ENCODE results near the gene NDUFB8. TPM values are rescaled to one million over a fixed set of nuclear protein-coding genes. Genes with fewer than 3 reads are reported as not detected.
A peak's percentile ranks its signal among the peaks of the same experiment; 100 is the strongest.
"Not testable (repeated sequence)": the region's sequence is repeated elsewhere in the genome, so short reads cannot be mapped to it uniquely, and the experiment has no call there.

NDUFB8 gene
- 332 TPM for polyA plus RNA-seq (2013, experiment 1 of 2)
- 334 TPM for polyA plus RNA-seq (2013, experiment 2 of 2)

DNA sequence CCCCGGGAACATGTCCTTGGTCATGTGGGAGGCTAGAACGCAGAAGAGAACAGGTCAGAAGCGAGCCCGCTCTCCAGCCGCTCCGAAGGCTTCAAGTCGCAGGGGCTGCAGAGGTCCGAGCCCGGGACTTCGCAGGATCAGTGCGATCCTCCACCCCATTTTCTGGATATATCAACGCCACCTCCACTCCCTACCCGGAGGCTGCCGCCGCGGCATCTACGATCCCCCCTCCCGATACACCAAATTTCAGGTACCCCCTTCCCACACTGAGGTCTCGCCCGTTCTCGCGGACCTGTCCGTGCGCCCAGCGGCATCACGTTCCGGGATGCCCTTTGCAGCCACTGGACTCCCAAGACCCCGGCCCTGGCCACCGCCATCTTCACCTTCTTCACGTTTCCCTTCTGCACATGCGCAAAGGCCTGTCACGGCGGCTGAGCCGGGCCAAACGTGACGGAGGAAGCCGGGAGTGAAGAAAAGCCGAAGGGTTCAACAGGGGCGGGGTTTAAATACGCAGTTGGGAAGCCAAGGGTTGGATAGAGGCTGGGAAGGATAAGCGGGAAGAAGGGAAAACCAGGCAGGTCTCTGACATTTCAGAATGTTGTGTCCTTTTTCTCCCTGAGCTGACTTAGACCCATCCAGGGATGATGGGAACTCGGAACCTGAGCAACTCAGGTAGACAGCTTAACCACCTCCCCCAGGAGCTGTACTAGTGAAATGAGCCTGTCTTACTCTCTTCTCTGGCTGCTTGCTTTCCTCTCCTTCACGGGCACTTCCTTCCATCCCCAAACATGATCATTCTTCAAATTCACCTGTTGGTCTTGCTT lies at the start of gene NDUFB8:
Gene NDUFB8 (minus strand): TSS at position 397 of the 824 bp plus-strand sequence. CDS start 20 bp downstream, at position 377.
- peak within 1 kb of the TSS; percentile 100 for H3K56ac ChIP-seq (ENCODE audit: low read length)
- H3K4ac ChIP-seq (ENCODE audit: low read depth, low read length): no peak within 1 kb of the TSS
- H2BK5ac ChIP-seq (ENCODE audit: low read length): peak within 1 kb of the TSS; percentile 76
- no CpG with 5 or more reads among the region's 43 CpGs for WGBS (ENCODE audit: extremely low coverage, insufficient coverage, low lambda C conversion rate)
- H3K79me1 ChIP-seq (ENCODE audit: low read length): peaks cover 4% of the 10 kb centered on the region
- DNase-seq: peak; percentile 89
- H2AK5ac ChIP-seq (ENCODE audit: low read length): no peak within 1 kb of the TSS
- no peak within 1 kb of the TSS for H2BK120ac ChIP-seq (ENCODE audit: low read depth, low read length)
- peak within 1 kb of the TSS; percentile 58 for H4K8ac ChIP-seq (ENCODE audit: low read depth, low read length)
- no peak within 1 kb of the TSS for H3K27ac ChIP-seq (ENCODE audit: low read depth, low read length)
- H2BK15ac ChIP-seq (replicated peaks; ENCODE audit: low read depth): no peak within 1 kb of the TSS
- peak within 1 kb of the TSS; percentile 99 for H3K4me3 ChIP-seq (ENCODE audit: low read length)
- peak within 1 kb of the TSS; percentile 84 for H3K4me2 ChIP-seq (ENCODE audit: low read length)
- H3K4me1 ChIP-seq (ENCODE audit: control insufficient read depth, low read depth, low read length): peaks cover 2% of the 10 kb centered on the region
- H3K27me3 ChIP-seq (ENCODE audit: insufficient read depth, low read length, poor library complexity): no peaks in the 10 kb centered on the region
- H4K5ac ChIP-seq (ENCODE audit: low read length): no peak within 1 kb of the TSS
- peak within 1 kb of the TSS; percentile 98 for H3K9ac ChIP-seq (ENCODE audit: low read length)
- H3K79me2 ChIP-seq (ENCODE audit: control insufficient read depth, insufficient read depth, low read length): peaks cover 3% of the 10 kb centered on the region
- H3K23ac ChIP-seq (ENCODE audit: low read length): no peak within 1 kb of the TSS
- H3K36me3 ChIP-seq (ENCODE audit: control insufficient read depth, insufficient read depth, low read length): peaks cover 8% of the 10 kb centered on the region
- peak within 1 kb of the TSS; percentile 20 for H3K18ac ChIP-seq (ENCODE audit: low read length)

DNA sequence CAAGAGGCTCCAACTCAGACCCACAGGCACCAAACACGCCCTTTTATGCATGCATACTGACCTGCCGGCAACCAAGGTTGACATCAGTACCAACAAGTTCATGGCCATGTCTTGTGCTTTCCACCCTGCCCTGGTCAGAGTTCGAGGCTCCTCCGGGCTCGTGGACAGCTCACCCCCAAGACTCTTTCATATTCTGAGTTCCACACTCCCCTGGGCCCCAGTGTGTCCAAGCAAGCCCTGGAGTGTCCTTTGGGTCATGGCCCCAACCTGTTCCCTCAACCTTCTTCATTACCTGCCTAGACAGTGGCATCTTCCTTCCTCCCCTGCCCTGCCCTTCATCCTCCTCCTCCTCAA lies 46.6 kb upstream of the NDUFB8 start:
- no peaks in the 10 kb centered on the region for H3K27me3 ChIP-seq (ENCODE audit: insufficient read depth, low read length, poor library complexity)
- H3K27ac ChIP-seq (ENCODE audit: low read depth, low read length): no peak overlapping the region
- H3K4me2 ChIP-seq (ENCODE audit: low read length): no peak overlapping the region
- H3K9ac ChIP-seq (ENCODE audit: low read length): no peak overlapping the region
- no peak overlapping the region for H2BK5ac ChIP-seq (ENCODE audit: low read length)
- no peak overlapping the region for H3K23ac ChIP-seq (ENCODE audit: low read length)
- no peak overlapping the region for H3K4ac ChIP-seq (ENCODE audit: low read depth, low read length)
- H3K56ac ChIP-seq (ENCODE audit: low read length): no peak overlapping the region
- no peak overlapping the region for H2BK15ac ChIP-seq (replicated peaks; ENCODE audit: low read depth)
- H4K5ac ChIP-seq (ENCODE audit: low read length): no peak overlapping the region
- H2BK120ac ChIP-seq (ENCODE audit: low read depth, low read length): no peak overlapping the region
- no peaks in the 10 kb centered on the region for H3K36me3 ChIP-seq (ENCODE audit: control insufficient read depth, insufficient read depth, low read length)
- H3K79me2 ChIP-seq (ENCODE audit: control insufficient read depth, insufficient read depth, low read length): no peaks in the 10 kb centered on the region
- WGBS (ENCODE audit: extremely low coverage, insufficient coverage, low lambda C conversion rate): no CpG with 5 or more reads among the region's 5 CpGs
- DNase-seq: no peak
- no peak overlapping the region for H4K8ac ChIP-seq (ENCODE audit: low read depth, low read length)
- H2AK5ac ChIP-seq (ENCODE audit: low read length): no peak overlapping the region
- no peak overlapping the region for H3K4me3 ChIP-seq (ENCODE audit: low read length)
- no peaks in the 10 kb centered on the region for H3K79me1 ChIP-seq (ENCODE audit: low read length)
- no peak overlapping the region for H3K18ac ChIP-seq (ENCODE audit: low read length)
- H3K4me1 ChIP-seq (ENCODE audit: control insufficient read depth, low read depth, low read length): no peaks in the 10 kb centered on the region

- WGBS (ENCODE audit: extremely low coverage, insufficient coverage, low lambda C conversion rate): no CpG with 5 or more reads among the region's 8 CpGs
- no peak overlapping the region for H2BK15ac ChIP-seq (replicated peaks; ENCODE audit: low read depth)
- H3K18ac ChIP-seq (ENCODE audit: low read length): no peak overlapping the region
- no peaks in the 10 kb centered on the region for H3K36me3 ChIP-seq (ENCODE audit: control insufficient read depth, insufficient read depth, low read length)
- no peak overlapping the region for H3K56ac ChIP-seq (ENCODE audit: low read length)
- H3K4ac ChIP-seq (ENCODE audit: low read depth, low read length): no peak overlapping the region
- no peaks in the 10 kb centered on the region for H3K79me1 ChIP-seq (ENCODE audit: low read length)
- H3K9ac ChIP-seq (ENCODE audit: low read length): no peak overlapping the region
- DNase-seq: no peak
- no peak overlapping the region for H2BK120ac ChIP-seq (ENCODE audit: low read depth, low read length)
- no peaks in the 10 kb centered on the region for H3K4me1 ChIP-seq (ENCODE audit: control insufficient read depth, low read depth, low read length)
- no peak overlapping the region for H3K27ac ChIP-seq (ENCODE audit: low read depth, low read length)
- no peak overlapping the region for H3K4me2 ChIP-seq (ENCODE audit: low read length)
- no peak overlapping the region for H4K8ac ChIP-seq (ENCODE audit: low read depth, low read length)
- H2AK5ac ChIP-seq (ENCODE audit: low read length): no peak overlapping the region
- no peak overlapping the region for H4K5ac ChIP-seq (ENCODE audit: low read length)
- H3K4me3 ChIP-seq (ENCODE audit: low read length): no peak overlapping the region
- no peak overlapping the region for H3K23ac ChIP-seq (ENCODE audit: low read length)
- no peaks in the 10 kb centered on the region for H3K27me3 ChIP-seq (ENCODE audit: insufficient read depth, low read length, poor library complexity)
- H2BK5ac ChIP-seq (ENCODE audit: low read length): no peak overlapping the region
- no peaks in the 10 kb centered on the region for H3K79me2 ChIP-seq (ENCODE audit: control insufficient read depth, insufficient read depth, low read length)
These were observed 46.1 kb upstream of the NDUFB8 start for GRCh38 chr10:100575585-100576281.

DNA sequence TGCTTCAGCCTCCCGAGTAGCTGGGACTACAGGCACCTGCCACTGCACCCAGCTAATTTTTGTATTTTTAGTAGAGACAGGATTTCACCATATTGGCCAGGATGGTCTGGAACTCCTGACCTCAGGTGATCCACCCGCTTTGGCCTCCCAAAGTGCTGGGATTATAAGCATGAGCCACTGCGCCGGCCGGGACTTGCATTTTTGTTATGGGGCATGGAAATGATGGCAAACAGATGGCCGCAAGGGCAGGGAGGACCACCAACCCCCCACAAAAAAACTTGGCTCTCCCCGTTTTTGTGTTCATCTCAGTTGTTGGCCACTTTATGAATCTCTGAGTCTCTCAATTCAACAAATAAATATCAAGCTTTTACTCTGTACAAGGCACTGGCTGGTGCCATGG lies 45.5 kb upstream of the NDUFB8 start:
- not testable (repeated sequence) for H3K4ac ChIP-seq (ENCODE audit: low read depth, low read length); H3K23ac ChIP-seq (ENCODE audit: low read length); H2BK120ac ChIP-seq (ENCODE audit: low read depth, low read length); H3K79me2 ChIP-seq (ENCODE audit: control insufficient read depth, insufficient read depth, low read length); H2AK5ac ChIP-seq (ENCODE audit: low read length); H3K27ac ChIP-seq (ENCODE audit: low read depth, low read length); H3K27me3 ChIP-seq (ENCODE audit: insufficient read depth, low read length, poor library complexity); H3K56ac ChIP-seq (ENCODE audit: low read length); H3K4me3 ChIP-seq (ENCODE audit: low read length); H4K8ac ChIP-seq (ENCODE audit: low read depth, low read length); H3K79me1 ChIP-seq (ENCODE audit: low read length); H3K4me1 ChIP-seq (ENCODE audit: control insufficient read depth, low read depth, low read length); H3K18ac ChIP-seq (ENCODE audit: low read length); H2BK15ac ChIP-seq (replicated peaks; ENCODE audit: low read depth); DNase-seq; H3K4me2 ChIP-seq (ENCODE audit: low read length); H3K9ac ChIP-seq (ENCODE audit: low read length); H3K36me3 ChIP-seq (ENCODE audit: control insufficient read depth, insufficient read depth, low read length); H2BK5ac ChIP-seq (ENCODE audit: low read length); H4K5ac ChIP-seq (ENCODE audit: low read length)
- no CpG with 5 or more reads among the region's 7 CpGs for WGBS (ENCODE audit: extremely low coverage, insufficient coverage, low lambda C conversion rate)

DNA sequence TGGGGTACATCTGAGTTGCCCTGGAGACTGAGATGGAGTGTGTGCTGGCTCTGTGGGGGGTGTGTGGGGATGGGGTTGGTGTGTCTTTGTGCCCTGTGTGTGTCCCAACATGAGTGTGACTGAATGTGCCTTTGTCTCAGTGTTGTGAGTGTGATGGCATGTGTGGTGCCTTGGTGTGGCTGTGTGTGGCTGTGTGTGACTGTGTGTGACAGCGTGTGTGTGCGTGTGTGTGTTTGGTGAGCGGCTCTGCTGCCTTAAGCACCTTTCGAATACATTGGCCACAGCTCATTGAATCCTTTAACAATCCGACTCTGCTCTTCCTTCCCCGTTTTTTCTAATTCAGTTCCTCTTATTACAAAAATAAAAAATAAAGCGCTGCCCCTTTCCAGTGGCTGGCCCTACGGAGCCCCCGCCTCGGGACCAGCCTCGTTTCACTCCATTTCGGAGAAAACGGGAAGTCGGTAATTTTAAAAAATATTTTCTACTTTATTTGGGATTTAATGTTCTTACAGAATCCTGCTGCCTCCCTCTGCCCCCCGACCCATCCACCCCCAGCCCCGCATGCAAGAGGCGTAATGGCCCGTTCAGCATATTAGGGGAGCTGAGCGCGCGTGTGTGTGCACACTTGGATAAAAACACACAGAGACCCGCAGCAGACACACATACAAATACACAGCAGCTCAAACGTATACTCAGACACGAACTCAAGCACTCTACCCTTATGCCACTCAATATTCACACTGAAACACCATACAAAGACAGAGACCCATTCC lies 41.6 kb upstream of the NDUFB8 start:
- H2AK5ac ChIP-seq (ENCODE audit: low read length): no peak overlapping the region
- no peak overlapping the region for H3K4me3 ChIP-seq (ENCODE audit: low read length)
- H2BK5ac ChIP-seq (ENCODE audit: low read length): no peak overlapping the region
- no peak overlapping the region for H4K5ac ChIP-seq (ENCODE audit: low read length)
- H3K56ac ChIP-seq (ENCODE audit: low read length): no peak overlapping the region
- no peaks in the 10 kb centered on the region for H3K27me3 ChIP-seq (ENCODE audit: insufficient read depth, low read length, poor library complexity)
- H3K79me2 ChIP-seq (ENCODE audit: control insufficient read depth, insufficient read depth, low read length): no peaks in the 10 kb centered on the region
- no peak overlapping the region for H3K4ac ChIP-seq (ENCODE audit: low read depth, low read length)
- no peak overlapping the region for H3K4me2 ChIP-seq (ENCODE audit: low read length)
- H2BK15ac ChIP-seq (replicated peaks; ENCODE audit: low read depth): no peak overlapping the region
- no peak for DNase-seq
- H2BK120ac ChIP-seq (ENCODE audit: low read depth, low read length): no peak overlapping the region
- no peaks in the 10 kb centered on the region for H3K36me3 ChIP-seq (ENCODE audit: control insufficient read depth, insufficient read depth, low read length)
- H3K18ac ChIP-seq (ENCODE audit: low read length): no peak overlapping the region
- H3K23ac ChIP-seq (ENCODE audit: low read length): no peak overlapping the region
- H3K79me1 ChIP-seq (ENCODE audit: low read length): no peaks in the 10 kb centered on the region
- WGBS (ENCODE audit: extremely low coverage, insufficient coverage, low lambda C conversion rate): no CpG with 5 or more reads among the region's 24 CpGs
- no peak overlapping the region for H4K8ac ChIP-seq (ENCODE audit: low read depth, low read length)
- no peak overlapping the region for H3K27ac ChIP-seq (ENCODE audit: low read depth, low read length)
- H3K9ac ChIP-seq (ENCODE audit: low read length): no peak overlapping the region
- H3K4me1 ChIP-seq (ENCODE audit: control insufficient read depth, low read depth, low read length): peaks cover 4% of the 10 kb centered on the region
